Stimulated activated CD8-positive, alpha-beta memory T cell treated with anti-CD3 and anti-CD28 coated beads, Interleukin-15, amount 100 ng/mL, for 4 hours (primary cell): ENCODE measurements around the gene RFX6.

ENCODE experiments used
- DNase-seq, 2 donors: peaks; one replicate each; pipeline ENCODE4 v3.0.0-alpha.2; 2020; ENCODE audit warnings: low read depth in 2 of 2

RFX6 gene

DNA sequence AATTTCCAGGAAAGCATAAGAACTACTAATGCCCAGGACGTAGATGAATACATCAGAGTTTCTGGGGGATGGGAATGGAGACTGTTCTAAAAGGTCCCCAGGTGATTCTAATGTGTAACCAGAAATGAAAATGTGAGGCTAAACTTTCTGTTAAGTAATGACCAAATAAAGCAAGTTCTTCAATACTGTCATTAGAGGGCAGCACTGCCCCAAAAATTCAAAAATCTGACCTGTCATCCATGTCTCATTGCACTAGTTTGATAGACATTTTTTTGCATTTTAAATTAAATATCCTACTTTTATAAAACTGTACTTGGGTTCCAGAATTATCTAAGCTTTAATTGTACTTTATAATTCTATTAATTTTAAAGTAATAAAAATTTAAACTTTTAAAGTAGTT, 94.9 kb downstream of the RFX6 start:
- no peak for DNase-seq

DNA sequence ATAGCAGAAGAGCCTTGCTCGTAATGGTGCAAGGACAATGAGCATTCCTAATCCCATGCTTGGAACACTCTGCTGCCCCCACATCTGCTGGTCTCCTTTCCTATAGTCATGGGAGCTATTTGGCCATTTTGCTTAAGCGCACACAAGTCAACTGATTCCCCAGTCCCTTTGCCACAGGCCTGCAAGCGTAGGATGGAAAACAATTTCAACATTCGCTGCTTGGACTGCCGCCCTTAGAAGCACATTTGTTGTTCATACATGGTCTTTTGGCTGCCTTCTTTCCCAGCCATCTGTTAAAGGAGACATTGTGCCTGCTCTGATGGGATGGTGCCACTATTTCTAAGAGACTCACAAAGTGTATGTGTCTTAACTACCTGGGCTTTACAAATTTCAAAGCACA, 96.9 kb downstream of the RFX6 start:
- no peak for DNase-seq

GRCh38 chr6:116974526-116975316, 97.7 kb downstream of the RFX6 start:
- no peak for DNase-seq

- DNase-seq: no peak
Measured at GRCh38 chr6:116975600-116975999, 98.6 kb downstream of the RFX6 start.

- no peak for DNase-seq
Measured at GRCh38 chr6:116979560-116979959, 102.5 kb downstream of the RFX6 start.
